GM12878 (cell line): ENCODE results near the gene PLCB4. TPM values are rescaled to one million over a fixed set of nuclear protein-coding genes. Genes with fewer than 3 reads are reported as not detected.

Source experiments
- ATAC-seq: fragments of 200-7000 bp; cut with Tn5 transposase; 3 replicates; pipeline ENCODE4 v1.9.1; 2020; ENCODE audit warnings: mild to moderate bottlenecking, moderate library complexity
- BruUV-seq: library from RNA; stranded (reverse); fragments of 400-500 nt; replicated peaks from 2 replicates; lab custom pipeline; 2021; lab: Mats Ljungman, UMichigan
- CTCF ChIA-PET: fragments of 300-600 bp; sonication (Branson Sonifier 250); formaldehyde crosslinking; extraction: SDS; loops from one replicate; lab custom pipeline; 2021; ENCODE audit warnings: inconsistent platforms; lab: Yijun Ruan, JAX
- POLR2A ChIA-PET: fragments of 350-600 bp; formaldehyde crosslinking; extraction: SDS; loops from one replicate; lab custom pipeline; 2021; ENCODE audit warnings: inconsistent platforms; lab: Charles Lee
- RAD21 ChIA-PET: fragments of 300-600 bp; sonication (Branson Sonifier 250); formaldehyde crosslinking; loops from one replicate; lab custom pipeline; 2023; ENCODE audit warnings: antibody characterized with exemption; ENCODE audit not compliant: unreplicated experiment; lab: Charles Lee
- SMC1A ChIA-PET: fragments of 300-600 bp; sonication (Branson Sonifier 250); formaldehyde crosslinking; loops from one replicate; lab custom pipeline; 2023; ENCODE audit not compliant: unreplicated experiment, uncharacterized antibody; lab: Charles Lee
- DNase-seq: peaks from one replicate; pipeline ENCODE4 v3.0.0-alpha.2; 2011; ENCODE audit warnings: low read depth, low spot score
- FAIRE-seq: peaks from 3 replicates; lab custom pipeline; 2011; peaks lifted over from hg19 to GRCh38; lab: Jason Lieb, UNC
- H2AFZ ChIP-seq: 2 replicates; pipeline ENCODE4 v1.6.0; 2011; ENCODE audit warnings: low read depth, low read length, control low read depth; ENCODE audit not compliant: control insufficient read depth
- H3K27ac ChIP-seq: 2 replicates; pipeline ENCODE4 v1.5.1; 2011; ENCODE audit warnings: control low read depth; ENCODE audit not compliant: control insufficient read depth, insufficient read depth
- H3K27me3 ChIP-seq, 2 experiments: replicated peaks in 1 of 2; 2 replicates each; pipeline versions ENCODE4 v1.6.0 to v1.6.1; 2011; ENCODE audit warnings: low read length in 1 of 2; ENCODE audit not compliant: control insufficient read depth in 2 of 2, insufficient read depth in 2 of 2
- H3K36me3 ChIP-seq, 2 experiments: 2 replicates each; pipeline ENCODE4 v1.5.1; 2011; ENCODE audit warnings: low read length in 1 of 2; ENCODE audit not compliant: control insufficient read depth in 2 of 2, insufficient read depth in 2 of 2
- H3K4me1 ChIP-seq: 2 replicates; pipeline ENCODE4 v1.6.1; 2011; ENCODE audit warnings: mild to moderate bottlenecking, low read length, moderate library complexity, mixed read lengths; ENCODE audit not compliant: control insufficient read depth, insufficient read depth
- H3K4me2 ChIP-seq: 2 replicates; pipeline ENCODE4 v1.6.0; 2011; ENCODE audit warnings: control low read depth; ENCODE audit not compliant: control insufficient read depth, insufficient read depth
- H3K4me3 ChIP-seq: fragments of 200-600 bp; sonication (generic); 2 replicates; pipeline ENCODE4 v1.5.1; 2016
- H3K79me2 ChIP-seq: 2 replicates; pipeline ENCODE4 v1.6.0; 2011; ENCODE audit warnings: low read length; ENCODE audit not compliant: control insufficient read depth, insufficient read depth
- H3K9ac ChIP-seq: 2 replicates; pipeline ENCODE4 v1.8.0; 2011; ENCODE audit warnings: low read length, control low read depth, mixed read lengths; ENCODE audit not compliant: control insufficient read depth, insufficient read depth
- H3K9me3 ChIP-seq: replicated peaks from 3 replicates; pipeline ENCODE4 v1.5.1; 2011; ENCODE audit warnings: mild to moderate bottlenecking, low read length; ENCODE audit not compliant: control insufficient read depth, insufficient read depth
- H4K20me1 ChIP-seq: 2 replicates; pipeline ENCODE4 v1.6.0; 2011; ENCODE audit not compliant: control insufficient read depth, insufficient read depth
- ATF2 ChIP-seq: IDR thresholded peaks from 2 replicates; pipeline ENCODE4 v1.6.1; 2012; ENCODE audit warnings: low read length, inconsistent platforms
- BACH1 ChIP-seq: fragments of 450-650 bp; IDR thresholded peaks from 2 replicates; pipeline ENCODE4 v1.6.1; 2017; ENCODE audit warnings: mild to moderate bottlenecking, borderline replicate concordance
- CREB1 ChIP-seq: IDR thresholded peaks from 2 replicates; pipeline ENCODE4 v1.6.1; 2012; ENCODE audit warnings: low read depth, mild to moderate bottlenecking, inconsistent platforms
- KAT2A ChIP-seq: conservative IDR thresholded peaks from 2 replicates; pipeline ENCODE4 v1.6.1; 2011; ENCODE audit warnings: low read depth, low read length; ENCODE audit not compliant: control insufficient read depth
- MEF2B ChIP-seq: fragments of 450-650 bp; IDR thresholded peaks from 2 replicates; pipeline ENCODE4 v1.6.1; 2018; ENCODE audit warnings: mild to moderate bottlenecking, moderate library complexity; ENCODE audit not compliant: partially characterized antibody, poor library complexity, severe bottlenecking
- MLLT1 ChIP-seq: fragments of 450-650 bp; IDR thresholded peaks from 2 replicates; pipeline ENCODE4 v1.6.1; 2016; ENCODE audit warnings: mild to moderate bottlenecking
- RCOR1 ChIP-seq: conservative IDR thresholded peaks from 2 replicates; pipeline ENCODE4 v1.6.1; 2012; ENCODE audit warnings: low read depth, low read length, improper control_type of control experiment
- RFX5 ChIP-seq: IDR thresholded peaks from 2 replicates; pipeline ENCODE4 v1.6.1; 2011; ENCODE audit warnings: low read depth, low read length, improper control_type of control experiment
- SPI1 ChIP-seq: IDR thresholded peaks from 2 replicates; pipeline ENCODE4 v1.6.1; 2011; ENCODE audit warnings: low read depth, mild to moderate bottlenecking, low read length, moderate library complexity, borderline replicate concordance; ENCODE audit not compliant: insufficient read depth
- STAT1 ChIP-seq: fragments of 450-650 bp; conservative IDR thresholded peaks from 2 replicates; pipeline ENCODE4 v1.6.1; 2014; ENCODE audit warnings: antibody characterized with exemption, mild to moderate bottlenecking
- ZBTB4 ChIP-seq: fragments of 450-650 bp; formaldehyde crosslinking; IDR thresholded peaks from 2 replicates; pipeline ENCODE4 v1.4.0; 2022; ENCODE audit warnings: mild to moderate bottlenecking, moderate library complexity
- WGBS: methylation state at CpG from one replicate; pipeline ENCODE4 v1.1.6; 2016; ENCODE audit warnings: low lambda C conversion rate; ENCODE audit not compliant: insufficient replicate concordance, insufficient coverage; ENCODE audit errors: missing lambda C conversion rate; 5-methylcytosine and 5-hydroxymethylcytosine counted together
- in situ Hi-C: fragments of 300-500 bp; cut with MboI; formaldehyde crosslinking; loops from 9 replicates; pipeline ENCODE4 v1.14.3; 2018; ENCODE audit warnings: mixed read lengths
- intact Hi-C: fragments of 100-400 bp; cut with micrococcal nuclease; formaldehyde crosslinking; loops from one replicate; pipeline ENCODE4 v1.14.2; 2022; ENCODE audit not compliant: unreplicated experiment
- polyA plus RNA-seq, 11 experiments: library from polyadenylated mRNA; depleted of rRNA in 4 of 11; unstranded in 6 of 11; stranded (reverse) in 5 of 11; fragments of >200 nt; fragmentation: Nextera tagmentation in 4 of 11; fragmentation: Illumina TruSeq in 1 of 11; extraction: Ambion mirVana in 4 of 11; extraction: Trizol in 1 of 11; gene quantifications; 1 replicate in 1 of 11; 2 replicates in 10 of 11; pipeline versions ENCODE4 v1.2.1 to v1.2.3, GENCODE V29; 2011 to 2016; ENCODE audit warnings: inconsistent platforms in 2 of 11, missing spikeins in 2 of 11, low read depth in 1 of 11
- total RNA-seq, 4 experiments: library from RNA; depleted of rRNA in 3 of 4; stranded (reverse); fragments of >200 nt in 3 of 4; fragmentation: Illumina TruSeq in 1 of 4; extraction: Trizol in 1 of 4; gene quantifications; 2 replicates each; pipeline versions ENCODE4 v1.2.1 to v1.2.3, GENCODE V29; 2013 to 2021

The PLCB4 gene
- total and polyA plus RNA-seq, 10 of the 15 experiments (the other 5 are each of a cell fraction or from before 2014, with no cell fraction given) = not detected

- intact Hi-C loops = no loop called here
- Histone ChIP-seq H4K20me1 (no peaks in the 10 kb centered on the region), H3K27me3 (no peaks in the 10 kb centered on the region), H3K9ac (no peak overlapping the region), H2AFZ (no peak overlapping the region), H3K4me3 (no peak overlapping the region), H3K4me2 (peak overlapping the region; percentile 57; the same call in 1 of the 2 replicates), H3K36me3 (no peaks in the 10 kb centered on the region), H3K79me2 (no peaks in the 10 kb centered on the region), H3K9me3 (no peaks in the 10 kb centered on the region; the same call in 2 of the 3 replicates), H3K4me1 (peaks cover 14% of the 10 kb centered on the region), H3K27ac (no peak overlapping the region)
- WGBS = 31% methylated on average over 1 of the region's 1 CpG
- no TSS peak for BruUV-seq
- CTCF ChIA-PET = interaction anchor here (7.5 kb wide), 1 partner anchor 201 kb away, joined by 235 read pairs; no protein-coding TSS in a partner anchor
- TF ChIP-seq MLLT1 (no peak), KAT2A (no peak), MEF2B (no peak), RCOR1 (no peak), RFX5 (no peak)
- POLR2A ChIA-PET = no interaction called here
- ATAC-seq (no peak), DNase-seq (no peak), FAIRE-seq (no peak)
- in situ Hi-C loops = loop anchor here (5.0 kb wide), 1 partner anchor 195 kb away; no protein-coding TSS in a partner anchor
- RAD21 ChIA-PET = no interaction called here
- SMC1A ChIA-PET = no interaction called here
These were observed 342.9 kb downstream of the PLCB4 start for GRCh38 chr20:9411833-9412232.

- ChIA-PET POLR2A (no interaction called here), CTCF (interaction anchor here (7.5 kb wide), 1 partner anchor 201 kb away, joined by 235 read pairs; no protein-coding TSS in a partner anchor), RAD21 (no interaction called here), SMC1A (no interaction called here)
- Histone ChIP-seq H3K9me3 (no peaks in the 10 kb centered on the region; the same call in 2 of the 3 replicates), H3K9ac (no peak overlapping the region), H3K79me2 (no peaks in the 10 kb centered on the region), H3K36me3 (no peaks in the 10 kb centered on the region), H3K4me3 (no peak overlapping the region), H3K4me1 (peaks cover 14% of the 10 kb centered on the region), H2AFZ (no peak overlapping the region), H4K20me1 (no peaks in the 10 kb centered on the region), H3K27me3 (no peaks in the 10 kb centered on the region), H3K4me2 (peak overlapping the region; percentile 57; the same call in 1 of the 2 replicates), H3K27ac (no peak overlapping the region)
- intact Hi-C loops (no loop called here), in situ Hi-C loops (loop anchor here (5.0 kb wide), 1 partner anchor 195 kb away; no protein-coding TSS in a partner anchor)
- no TSS peak for BruUV-seq
- ATAC-seq = peak; percentile 63
- peak; percentile 58 for DNase-seq
- FAIRE-seq = peak; percentile 84
- 0% methylated on average over 5 of the region's 5 CpGs for WGBS
- TF ChIP-seq ZBTB4 (CRISPR knock-in tag) (no peak), STAT1 (no peak), SPI1 (peak; percentile 79), BACH1 (no peak), CREB1 (no peak), ATF2 (no peak)
These were observed 343.4 kb downstream of the PLCB4 start for GRCh38 chr20:9412309-9412708.
